Stomach smooth muscle (tissue), 2 donors: ENCODE results near the gene MCTP1.
A peak's percentile ranks its signal among the peaks of the same experiment; 100 is the strongest.

Experiments
- H3K27ac ChIP-seq: one replicate; pipeline ENCODE4 v1.7.0; 2013; ENCODE audit warnings: mild to moderate bottlenecking, low read length, inconsistent platforms
- H3K27me3 ChIP-seq, 2 donors: one replicate each; pipeline ENCODE4 v1.7.0; 2013; ENCODE audit warnings: low read length in 2 of 2; ENCODE audit not compliant: insufficient read depth in 2 of 2, control insufficient read depth in 1 of 2
- H3K36me3 ChIP-seq, 2 donors: one replicate each; pipeline ENCODE4 v1.7.0; 2013; ENCODE audit warnings: low read length in 2 of 2; ENCODE audit not compliant: control insufficient read depth in 2 of 2, insufficient read depth in 2 of 2
- H3K4me1 ChIP-seq: one replicate; pipeline ENCODE4 v1.7.0; 2013; ENCODE audit warnings: low read length; ENCODE audit not compliant: control insufficient read depth, insufficient read depth
- H3K4me3 ChIP-seq, 2 donors: one replicate each; pipeline ENCODE4 v1.7.0; 2013; ENCODE audit warnings: low read length in 2 of 2
- H3K9ac ChIP-seq, 2 donors: one replicate each; pipeline ENCODE4 v1.7.0; 2013; ENCODE audit warnings: low read length in 2 of 2, mild to moderate bottlenecking in 1 of 2
- H3K9me3 ChIP-seq, 2 donors: one replicate each; pipeline ENCODE4 v1.7.0; 2013; ENCODE audit warnings: low read length in 2 of 2; ENCODE audit not compliant: control insufficient read depth in 2 of 2
- donor health status: healthy.
- donor health status: Pancreatic carcinoma.

The MCTP1 gene

GRCh38 chr5:95284572-95285408 lies at the start of gene MCTP1:
TSS of gene MCTP1 (minus strand) at chr5:95285094.
- H3K36me3 ChIP-seq = no peaks in the 10 kb centered on the region
- H3K9ac ChIP-seq = no peak within 1 kb of the TSS
- peaks cover 13% of the 10 kb centered on the region for H3K4me1 ChIP-seq
- no peaks in the 10 kb centered on the region for H3K9me3 ChIP-seq
- peaks cover 26 to 42% of the 10 kb centered on the region in 2 donors for H3K27me3 ChIP-seq
- no peak within 1 kb of the TSS for H3K27ac ChIP-seq
- H3K4me3 ChIP-seq = peak within 1 kb of the TSS; percentile 60 to 71

- no peak overlapping the region for H3K4me3 ChIP-seq
- H3K4me1 ChIP-seq = no peaks in the 10 kb centered on the region
- no peaks in the 10 kb centered on the region for H3K9me3 ChIP-seq
- no peaks in the 10 kb centered on the region for H3K27me3 ChIP-seq
- no peak overlapping the region for H3K9ac ChIP-seq
- no peaks in the 10 kb centered on the region for H3K36me3 ChIP-seq
- H3K27ac ChIP-seq = no peak overlapping the region
Observed at GRCh38 chr5:95332158-95332557, 47.3 kb upstream of the MCTP1 start.

- Histone ChIP-seq H3K27ac (no peak overlapping the region), H3K4me3 (no peak overlapping the region), H3K36me3 (no peaks in the 10 kb centered on the region), H3K27me3 (no peaks in the 10 kb centered on the region), H3K9ac (no peak overlapping the region), H3K9me3 (no peaks in the 10 kb centered on the region), H3K4me1 (no peaks in the 10 kb centered on the region)
Observed at GRCh38 chr5:95331358-95331757, 46.5 kb upstream of the MCTP1 start.

- Histone ChIP-seq H3K27me3 (no peaks in the 10 kb centered on the region), H3K9me3 (no peaks in the 10 kb centered on the region), H3K9ac (no peak overlapping the region), H3K36me3 (no peaks in the 10 kb centered on the region), H3K4me3 (no peak overlapping the region), H3K27ac (no peak overlapping the region), H3K4me1 (no peaks in the 10 kb centered on the region)
Observed at GRCh38 chr5:95327211-95327610, 42.3 kb upstream of the MCTP1 start.

GRCh38 chr5:95317687-95318086 lies 32.8 kb upstream of the MCTP1 start:
- H3K27me3 ChIP-seq = no peaks in the 10 kb centered on the region
- peak overlapping the region in 1 of 2 donors; percentile 24 for H3K4me3 ChIP-seq
- H3K4me1 ChIP-seq = no peaks in the 10 kb centered on the region
- no peaks in the 10 kb centered on the region for H3K9me3 ChIP-seq
- no peak overlapping the region for H3K27ac ChIP-seq
- H3K9ac ChIP-seq = no peak overlapping the region
- H3K36me3 ChIP-seq = no peaks in the 10 kb centered on the region

GRCh38 chr5:95317085-95317484 lies 32.2 kb upstream of the MCTP1 start:
- H3K4me3 ChIP-seq = no peak overlapping the region
- H3K4me1 ChIP-seq = no peaks in the 10 kb centered on the region
- no peak overlapping the region for H3K9ac ChIP-seq
- H3K36me3 ChIP-seq = no peaks in the 10 kb centered on the region
- no peaks in the 10 kb centered on the region for H3K27me3 ChIP-seq
- no peaks in the 10 kb centered on the region for H3K9me3 ChIP-seq
- no peak overlapping the region for H3K27ac ChIP-seq

- Histone ChIP-seq H3K9me3 (no peaks in the 10 kb centered on the region), H3K27ac (no peak overlapping the region), H3K27me3 (no peaks in the 10 kb centered on the region), H3K4me3 (no peak overlapping the region), H3K9ac (no peak overlapping the region), H3K36me3 (no peaks in the 10 kb centered on the region), H3K4me1 (no peaks in the 10 kb centered on the region)
Observed at GRCh38 chr5:95304711-95305110, 19.8 kb upstream of the MCTP1 start.

- no peaks in the 10 kb centered on the region for H3K36me3 ChIP-seq
- no peak overlapping the region for H3K4me3 ChIP-seq
- H3K9ac ChIP-seq = no peak overlapping the region
- H3K27me3 ChIP-seq = no peaks in the 10 kb centered on the region
- H3K9me3 ChIP-seq = no peaks in the 10 kb centered on the region
- H3K27ac ChIP-seq = no peak overlapping the region
- H3K4me1 ChIP-seq = no peaks in the 10 kb centered on the region
Observed at GRCh38 chr5:95298651-95299050, 13.8 kb upstream of the MCTP1 start.

- H3K4me1 ChIP-seq = no peaks in the 10 kb centered on the region
- no peaks in the 10 kb centered on the region for H3K27me3 ChIP-seq
- no peak overlapping the region for H3K9ac ChIP-seq
- H3K9me3 ChIP-seq = no peaks in the 10 kb centered on the region
- no peak overlapping the region for H3K4me3 ChIP-seq
- no peaks in the 10 kb centered on the region for H3K36me3 ChIP-seq
- H3K27ac ChIP-seq = no peak overlapping the region
Observed at GRCh38 chr5:95296291-95296690, 11.4 kb upstream of the MCTP1 start.

GRCh38 chr5:95285409-95285755 lies 488 bp upstream of the MCTP1 start:
- Histone ChIP-seq H3K9me3 (no peaks in the 10 kb centered on the region), H3K4me1 (peaks cover 13% of the 10 kb centered on the region), H3K27me3 (peaks cover 26 to 42% of the 10 kb centered on the region in 2 donors), H3K4me3 (peak overlapping the region; percentile 31 to 71), H3K9ac (no peak overlapping the region), H3K36me3 (no peaks in the 10 kb centered on the region), H3K27ac (no peak overlapping the region)

- no peaks in the 10 kb centered on the region for H3K9me3 ChIP-seq
- H3K4me1 ChIP-seq = peaks cover 13% of the 10 kb centered on the region
- no peaks in the 10 kb centered on the region for H3K36me3 ChIP-seq
- no peak overlapping the region for H3K27ac ChIP-seq
- H3K4me3 ChIP-seq = peak overlapping the region; percentile 60 to 71
- H3K9ac ChIP-seq = no peak overlapping the region
- H3K27me3 ChIP-seq = peaks cover 25 to 42% of the 10 kb centered on the region in 2 donors
Observed at GRCh38 chr5:95283761-95284571, 928 bp downstream of the MCTP1 start.
